ENCODE data around the gene PPY. TPM values are rescaled to one million over a fixed set of nuclear protein-coding genes. Genes with fewer than 3 reads are reported as not detected.

Gene PPY
- total RNA-seq, 1 donor from 2014 or later, result not detected

DNA sequence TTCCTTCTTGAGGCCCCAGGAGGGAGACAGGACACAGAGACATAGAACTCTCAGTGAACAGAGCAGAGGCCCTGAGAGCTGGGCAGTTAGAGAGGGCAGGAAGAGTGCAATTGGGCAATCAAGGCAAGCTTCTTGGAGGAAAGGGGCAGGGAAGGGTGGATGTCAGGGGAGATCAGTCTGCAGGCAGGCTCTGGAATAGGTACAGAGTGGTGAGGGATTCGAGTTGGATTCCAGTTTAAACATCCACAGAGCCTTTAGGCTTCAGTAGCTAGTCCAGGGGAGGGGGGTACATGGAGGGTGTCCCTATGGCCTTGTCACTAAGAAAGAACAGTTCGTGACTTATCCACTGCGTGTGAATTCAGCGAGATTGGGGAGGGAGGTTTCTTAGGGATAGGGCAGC lies 9.5 kb upstream of the PPY start:
- Mint-ChIP-seq H3K4me3 (ENCODE audit: unreplicated experiment) (no peak overlapping the region), H3K27ac (ENCODE audit: unreplicated experiment) (no peak overlapping the region), H3K27me3 (ENCODE audit: low read depth) (peaks cover 51% of the 10 kb centered on the region), H3K4me1 (ENCODE audit: low read depth) (peaks cover 8% of the 10 kb centered on the region), H3K9me3 (ENCODE audit: low read depth) (no peaks in the 10 kb centered on the region), H3K36me3 (ENCODE audit: low read depth) (peaks cover 1% of the 10 kb centered on the region)
- TF ChIP-seq, protein P1, sequence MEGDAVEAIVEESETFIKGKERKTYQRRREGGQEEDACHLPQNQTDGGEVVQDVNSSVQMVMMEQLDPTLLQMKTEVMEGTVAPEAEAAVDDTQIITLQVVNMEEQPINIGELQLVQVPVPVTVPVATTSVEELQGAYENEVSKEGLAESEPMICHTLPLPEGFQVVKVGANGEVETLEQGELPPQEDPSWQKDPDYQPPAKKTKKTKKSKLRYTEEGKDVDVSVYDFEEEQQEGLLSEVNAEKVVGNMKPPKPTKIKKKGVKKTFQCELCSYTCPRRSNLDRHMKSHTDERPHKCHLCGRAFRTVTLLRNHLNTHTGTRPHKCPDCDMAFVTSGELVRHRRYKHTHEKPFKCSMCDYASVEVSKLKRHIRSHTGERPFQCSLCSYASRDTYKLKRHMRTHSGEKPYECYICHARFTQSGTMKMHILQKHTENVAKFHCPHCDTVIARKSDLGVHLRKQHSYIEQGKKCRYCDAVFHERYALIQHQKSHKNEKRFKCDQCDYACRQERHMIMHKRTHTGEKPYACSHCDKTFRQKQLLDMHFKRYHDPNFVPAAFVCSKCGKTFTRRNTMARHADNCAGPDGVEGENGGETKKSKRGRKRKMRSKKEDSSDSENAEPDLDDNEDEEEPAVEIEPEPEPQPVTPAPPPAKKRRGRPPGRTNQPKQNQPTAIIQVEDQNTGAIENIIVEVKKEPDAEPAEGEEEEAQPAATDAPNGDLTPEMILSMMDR (IDR thresholded peaks at IDR 0.05), result no peak
- no peak for DNase-seq (ENCODE audit: low spot score)

- Mint-ChIP-seq H3K27me3 (ENCODE audit: low read depth) (peaks cover 47% of the 10 kb centered on the region), H3K36me3 (ENCODE audit: low read depth) (peaks cover 1% of the 10 kb centered on the region), H3K27ac (ENCODE audit: unreplicated experiment) (no peak overlapping the region), H3K4me1 (ENCODE audit: low read depth) (peaks cover 8% of the 10 kb centered on the region), H3K9me3 (ENCODE audit: low read depth) (no peaks in the 10 kb centered on the region), H3K4me3 (ENCODE audit: unreplicated experiment) (no peak overlapping the region)
- TF ChIP-seq, protein P1 (IDR thresholded peaks at IDR 0.05), result no peak
- DNase-seq (ENCODE audit: low spot score), result no peak
These were observed 8.3 kb upstream of the PPY start for GRCh38 chr17:43950554-43950953.

GRCh38 chr17:43949781-43950180 lies 7.5 kb upstream of the PPY start:
- H3K4me3 Mint-ChIP-seq (ENCODE audit: unreplicated experiment), result no peak overlapping the region
- TF ChIP-seq, protein P1 (IDR thresholded peaks at IDR 0.05), result no peak
- no peak overlapping the region for H3K27ac Mint-ChIP-seq (ENCODE audit: unreplicated experiment)
- peaks cover 1% of the 10 kb centered on the region for H3K36me3 Mint-ChIP-seq (ENCODE audit: low read depth)
- peaks cover 8% of the 10 kb centered on the region for H3K4me1 Mint-ChIP-seq (ENCODE audit: low read depth)
- peaks cover 44% of the 10 kb centered on the region for H3K27me3 Mint-ChIP-seq (ENCODE audit: low read depth)
- H3K9me3 Mint-ChIP-seq (ENCODE audit: low read depth), result no peaks in the 10 kb centered on the region
- DNase-seq (ENCODE audit: low spot score), result no peak

- no peak overlapping the region for H3K4me3 Mint-ChIP-seq (ENCODE audit: unreplicated experiment)
- H3K4me1 Mint-ChIP-seq (ENCODE audit: low read depth), result no peaks in the 10 kb centered on the region
- H3K27me3 Mint-ChIP-seq (ENCODE audit: low read depth), result peaks cover 26% of the 10 kb centered on the region
- H3K36me3 Mint-ChIP-seq (ENCODE audit: low read depth), result no peaks in the 10 kb centered on the region
- H3K27ac Mint-ChIP-seq (ENCODE audit: unreplicated experiment), result no peak overlapping the region
- H3K9me3 Mint-ChIP-seq (ENCODE audit: low read depth), result no peaks in the 10 kb centered on the region
- DNase-seq (ENCODE audit: low spot score), result no peak
- TF ChIP-seq, protein P1 (IDR thresholded peaks at IDR 0.05), result no peak
These were observed 4.5 kb upstream of the PPY start for GRCh38 chr17:43946781-43947180.

GRCh38 chr17:43945074-43945829 lies 3.0 kb upstream of the PPY start:
- H3K4me3 Mint-ChIP-seq (ENCODE audit: unreplicated experiment), result no peak overlapping the region
- peaks cover 17% of the 10 kb centered on the region for H3K27me3 Mint-ChIP-seq (ENCODE audit: low read depth)
- TF ChIP-seq, protein P1 (IDR thresholded peaks at IDR 0.05), result no peak
- DNase-seq (ENCODE audit: low spot score), result no peak
- no peaks in the 10 kb centered on the region for H3K36me3 Mint-ChIP-seq (ENCODE audit: low read depth)
- no peaks in the 10 kb centered on the region for H3K4me1 Mint-ChIP-seq (ENCODE audit: low read depth)
- H3K9me3 Mint-ChIP-seq (ENCODE audit: low read depth), result no peaks in the 10 kb centered on the region
- H3K27ac Mint-ChIP-seq (ENCODE audit: unreplicated experiment), result no peak overlapping the region

All from chondrocyte (in vitro differentiated cells).